Glomerular visceral epithelial cell (primary cell): Measurements from ENCODE around the gene BPIFA1.
A peak's percentile ranks its signal among the peaks of the same experiment; 100 is the strongest.

Source experiments
- DNase-seq: peaks from one replicate; pipeline ENCODE4 v3.0.0-alpha.2; 2016; ENCODE audit errors: extremely low spot score

BPIFA1 gene

GRCh38 chr20:33235696-33236095 is at the start of gene BPIFA1:
Gene BPIFA1 (plus strand): TSS chr20:33235996. CDS start chr20:33237712, 1,716 bp downstream.
- DNase-seq, result no peak

GRCh38 chr20:33187491-33187890 is 48.3 kb upstream of the BPIFA1 start:
- DNase-seq, result no peak

- no peak for DNase-seq
Measured at GRCh38 chr20:33188421-33188820, 47.4 kb upstream of the BPIFA1 start.

GRCh38 chr20:33191484-33191883 is 44.3 kb upstream of the BPIFA1 start:
- DNase-seq, result no peak

GRCh38 chr20:33191955-33192354 is 43.8 kb upstream of the BPIFA1 start:
- no peak for DNase-seq

- DNase-seq, result no peak
Measured at GRCh38 chr20:33192912-33193501, 42.8 kb upstream of the BPIFA1 start.

GRCh38 chr20:33199026-33199425 is 36.8 kb upstream of the BPIFA1 start:
- no peak for DNase-seq

GRCh38 chr20:33202451-33202850 is 33.3 kb upstream of the BPIFA1 start:
- no peak for DNase-seq

- DNase-seq, result no peak
Measured at GRCh38 chr20:33203444-33203843, 32.4 kb upstream of the BPIFA1 start.

GRCh38 chr20:33209789-33210188 is 26.0 kb upstream of the BPIFA1 start:
- DNase-seq, result peak; percentile 65

- no peak for DNase-seq
Measured at GRCh38 chr20:33210371-33210770, 25.4 kb upstream of the BPIFA1 start.

GRCh38 chr20:33211817-33212424 is 23.9 kb upstream of the BPIFA1 start:
- DNase-seq, result peak; percentile 32

- DNase-seq, result no peak
Measured at GRCh38 chr20:33217052-33217451, 18.7 kb upstream of the BPIFA1 start, which contains the start of gene BPIFA3. Gene BPIFA3 (plus strand): TSS chr20:33217352. CDS start chr20:33217537, 185 bp downstream.

- DNase-seq, result no peak
Measured at GRCh38 chr20:33224399-33224798, 11.4 kb upstream of the BPIFA1 start.

- no peak for DNase-seq
Measured at GRCh38 chr20:33229843-33230242, 6.0 kb upstream of the BPIFA1 start.

- no peak for DNase-seq
Measured at GRCh38 chr20:33231237-33231636, 4.6 kb upstream of the BPIFA1 start.

- DNase-seq, result no peak
Measured at GRCh38 chr20:33232486-33233072, 3.2 kb upstream of the BPIFA1 start.

GRCh38 chr20:33233129-33233774 is 2.5 kb upstream of the BPIFA1 start:
- DNase-seq, result no peak

- no peak for DNase-seq
Measured at GRCh38 chr20:33234050-33234449, 1.7 kb upstream of the BPIFA1 start.

GRCh38 chr20:33236351-33236750 is 555 bp downstream of the BPIFA1 start:
- no peak for DNase-seq

- no peak for DNase-seq
Measured at GRCh38 chr20:33237989-33238388, 2.2 kb downstream of the BPIFA1 start.

GRCh38 chr20:33239418-33239817 is 3.6 kb downstream of the BPIFA1 start:
- no peak for DNase-seq
